ENCODE results near the gene PRR7.

PRR7 gene

GRCh38 chr5:177469750-177470525, 23.3 kb downstream of the PRR7 start:
- no peak for DNase-seq (ENCODE audit: low read depth)
- Histone ChIP-seq H3K4me1 (ENCODE audit: control insufficient read depth, insufficient read depth, low read length) (peaks cover 44% of the 10 kb centered on the region), H3K4me3 (ENCODE audit: low read length) (no peak overlapping the region), H3K27me3 (replicated peaks; ENCODE audit: control insufficient read depth, insufficient read depth, low read length) (no peaks in the 10 kb centered on the region), H3K9me3 (ENCODE audit: control insufficient read depth, low read length) (no peaks in the 10 kb centered on the region), H3K36me3 (ENCODE audit: control insufficient read depth, insufficient read depth, low read length, severe bottlenecking) (peaks cover 29% of the 10 kb centered on the region), H3K9ac (ENCODE audit: low read length) (peak overlapping the region; percentile 57)

- H3K9me3 ChIP-seq (ENCODE audit: control insufficient read depth, low read length): no peaks in the 10 kb centered on the region
- H3K4me1 ChIP-seq (ENCODE audit: control insufficient read depth, insufficient read depth, low read length): peaks cover 44% of the 10 kb centered on the region
- H3K9ac ChIP-seq (ENCODE audit: low read length): peak overlapping the region; percentile 87
- peaks cover 19% of the 10 kb centered on the region for H3K36me3 ChIP-seq (ENCODE audit: control insufficient read depth, insufficient read depth, low read length, severe bottlenecking)
- H3K4me3 ChIP-seq (ENCODE audit: low read length): peak overlapping the region; percentile 82
- peak; percentile 31 for DNase-seq (ENCODE audit: low read depth)
- no peaks in the 10 kb centered on the region for H3K27me3 ChIP-seq (replicated peaks; ENCODE audit: control insufficient read depth, insufficient read depth, low read length)
Observed at GRCh38 chr5:177470759-177471536, 24.3 kb downstream of the PRR7 start.

GRCh38 chr5:177471610-177472356, 25.2 kb downstream of the PRR7 start:
- H3K9ac ChIP-seq (ENCODE audit: low read length): peak overlapping the region; percentile 87
- H3K36me3 ChIP-seq (ENCODE audit: control insufficient read depth, insufficient read depth, low read length, severe bottlenecking): peaks cover 11% of the 10 kb centered on the region
- H3K27me3 ChIP-seq (replicated peaks; ENCODE audit: control insufficient read depth, insufficient read depth, low read length): no peaks in the 10 kb centered on the region

GRCh38 chr5:177472460-177473442, 26.1 kb downstream of the PRR7 start:
- peaks cover under 1% of the 10 kb centered on the region for H3K36me3 ChIP-seq (ENCODE audit: control insufficient read depth, insufficient read depth, low read length, severe bottlenecking)
- DNase-seq (ENCODE audit: low read depth): peak; percentile 66
- peak overlapping the region; percentile 87 for H3K9ac ChIP-seq (ENCODE audit: low read length)
- H3K4me1 ChIP-seq (ENCODE audit: control insufficient read depth, insufficient read depth, low read length): peaks cover 53% of the 10 kb centered on the region
- peak overlapping the region; percentile 82 for H3K4me3 ChIP-seq (ENCODE audit: low read length)
- H3K27me3 ChIP-seq (replicated peaks; ENCODE audit: control insufficient read depth, insufficient read depth, low read length): no peaks in the 10 kb centered on the region
- H3K9me3 ChIP-seq (ENCODE audit: control insufficient read depth, low read length): no peaks in the 10 kb centered on the region

More at GRCh38 chr5:177471610-177472356, 25.2 kb downstream of the PRR7 start:
- H3K9me3 ChIP-seq (ENCODE audit: control insufficient read depth, low read length): no peaks in the 10 kb centered on the region
- DNase-seq (ENCODE audit: low read depth): peak; percentile 45
- peak overlapping the region; percentile 82 for H3K4me3 ChIP-seq (ENCODE audit: low read length)
- peaks cover 48% of the 10 kb centered on the region for H3K4me1 ChIP-seq (ENCODE audit: control insufficient read depth, insufficient read depth, low read length)

DNA sequence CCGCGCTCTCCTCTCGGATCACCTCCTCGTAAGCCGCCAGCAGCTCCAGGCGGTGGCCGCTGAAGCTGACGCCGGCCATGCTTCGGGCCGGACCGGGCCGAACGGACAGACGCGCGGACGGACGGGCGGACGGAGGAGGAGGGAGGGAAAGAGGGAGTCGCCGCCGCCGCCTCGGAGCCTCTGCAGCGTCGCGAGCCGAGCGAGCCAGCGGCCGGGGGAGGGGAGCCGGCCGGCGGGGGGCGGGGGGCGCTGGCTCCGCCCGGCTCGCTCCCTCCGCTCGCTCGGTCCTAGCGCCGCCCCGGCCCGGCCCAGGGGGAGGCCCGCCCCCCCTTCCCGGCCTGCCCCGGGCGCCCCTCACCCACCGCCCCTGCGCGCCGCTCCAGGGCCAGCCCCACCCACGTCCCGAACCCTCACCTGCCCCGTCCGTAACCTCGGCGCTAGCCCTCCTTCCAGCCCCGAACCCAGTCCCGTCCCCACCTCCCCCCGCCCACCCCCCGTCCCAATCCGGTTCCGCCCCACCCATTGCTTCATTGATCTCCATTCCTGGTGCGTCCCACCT, 26.9 kb downstream of the PRR7 start, which contains the start of gene DBN1:
Gene DBN1, minus strand, starts transcription at position 192 of the 559 bp plus-strand sequence. Its CDS starts 113 bp downstream, at position 79.
- peak; percentile 87 for DNase-seq (ENCODE audit: low read depth)
- H3K27me3 ChIP-seq (replicated peaks; ENCODE audit: control insufficient read depth, insufficient read depth, low read length): no peaks in the 10 kb centered on the region
- peaks cover 55% of the 10 kb centered on the region for H3K4me1 ChIP-seq (ENCODE audit: control insufficient read depth, insufficient read depth, low read length)
- H3K36me3 ChIP-seq (ENCODE audit: control insufficient read depth, insufficient read depth, low read length, severe bottlenecking): no peaks in the 10 kb centered on the region
- H3K9me3 ChIP-seq (ENCODE audit: control insufficient read depth, low read length): no peaks in the 10 kb centered on the region
- peak within 1 kb of the TSS; percentile 87 for H3K9ac ChIP-seq (ENCODE audit: low read length)
- peak within 1 kb of the TSS; percentile 82 for H3K4me3 ChIP-seq (ENCODE audit: low read length)

- Histone ChIP-seq H3K4me1 (ENCODE audit: control insufficient read depth, insufficient read depth, low read length) (peaks cover 57% of the 10 kb centered on the region), H3K27me3 (replicated peaks; ENCODE audit: control insufficient read depth, insufficient read depth, low read length) (no peaks in the 10 kb centered on the region), H3K9me3 (ENCODE audit: control insufficient read depth, low read length) (no peaks in the 10 kb centered on the region), H3K9ac (ENCODE audit: low read length) (peak overlapping the region; percentile 46), H3K36me3 (ENCODE audit: control insufficient read depth, insufficient read depth, low read length, severe bottlenecking) (no peaks in the 10 kb centered on the region), H3K4me3 (ENCODE audit: low read length) (no peak overlapping the region)
- DNase-seq (ENCODE audit: low read depth): no peak
Observed at GRCh38 chr5:177474002-177474476, 27.4 kb downstream of the PRR7 start.

DNA sequence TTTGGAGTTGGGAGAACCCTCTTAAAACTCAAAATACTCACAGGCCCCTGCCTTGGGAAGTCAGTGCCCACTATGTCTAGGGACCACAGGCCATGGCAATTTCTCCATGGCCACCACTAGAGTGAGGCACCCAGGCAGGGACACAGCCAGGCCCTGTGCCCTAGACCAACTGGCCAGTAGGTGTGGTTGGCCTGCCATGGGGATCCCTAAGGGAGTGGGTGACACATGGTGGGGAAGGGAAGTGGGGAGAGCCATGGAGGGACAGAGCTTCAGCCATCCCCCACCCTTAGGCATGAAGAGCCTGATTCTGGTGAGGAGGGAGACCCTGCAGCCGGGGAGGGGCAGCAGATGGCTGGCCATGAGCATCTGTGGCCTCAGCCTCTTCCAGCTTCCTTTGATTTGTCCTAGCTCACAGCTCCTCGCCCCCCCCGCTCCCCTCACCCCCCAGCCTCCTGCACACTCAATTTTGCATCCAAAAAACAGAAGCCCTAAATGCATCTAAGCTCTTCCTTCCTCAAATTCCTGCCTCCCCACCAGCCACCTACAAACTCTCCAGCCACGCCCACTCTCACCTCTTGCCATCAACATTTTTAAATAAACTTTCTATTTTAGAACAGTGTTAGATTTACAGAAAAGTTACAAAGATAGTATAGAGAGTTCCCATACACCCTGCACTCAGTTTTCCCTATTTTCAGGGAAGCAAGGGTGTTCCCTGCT, 28.4 kb downstream of the PRR7 start:
- Histone ChIP-seq H3K9me3 (ENCODE audit: control insufficient read depth, low read length) (no peaks in the 10 kb centered on the region), H3K4me3 (ENCODE audit: low read length) (no peak overlapping the region), H3K9ac (ENCODE audit: low read length) (no peak overlapping the region), H3K27me3 (replicated peaks; ENCODE audit: control insufficient read depth, insufficient read depth, low read length) (no peaks in the 10 kb centered on the region), H3K4me1 (ENCODE audit: control insufficient read depth, insufficient read depth, low read length) (peaks cover 57% of the 10 kb centered on the region), H3K36me3 (ENCODE audit: control insufficient read depth, insufficient read depth, low read length, severe bottlenecking) (no peaks in the 10 kb centered on the region)
- peak; percentile 21 for DNase-seq (ENCODE audit: low read depth)

DNA sequence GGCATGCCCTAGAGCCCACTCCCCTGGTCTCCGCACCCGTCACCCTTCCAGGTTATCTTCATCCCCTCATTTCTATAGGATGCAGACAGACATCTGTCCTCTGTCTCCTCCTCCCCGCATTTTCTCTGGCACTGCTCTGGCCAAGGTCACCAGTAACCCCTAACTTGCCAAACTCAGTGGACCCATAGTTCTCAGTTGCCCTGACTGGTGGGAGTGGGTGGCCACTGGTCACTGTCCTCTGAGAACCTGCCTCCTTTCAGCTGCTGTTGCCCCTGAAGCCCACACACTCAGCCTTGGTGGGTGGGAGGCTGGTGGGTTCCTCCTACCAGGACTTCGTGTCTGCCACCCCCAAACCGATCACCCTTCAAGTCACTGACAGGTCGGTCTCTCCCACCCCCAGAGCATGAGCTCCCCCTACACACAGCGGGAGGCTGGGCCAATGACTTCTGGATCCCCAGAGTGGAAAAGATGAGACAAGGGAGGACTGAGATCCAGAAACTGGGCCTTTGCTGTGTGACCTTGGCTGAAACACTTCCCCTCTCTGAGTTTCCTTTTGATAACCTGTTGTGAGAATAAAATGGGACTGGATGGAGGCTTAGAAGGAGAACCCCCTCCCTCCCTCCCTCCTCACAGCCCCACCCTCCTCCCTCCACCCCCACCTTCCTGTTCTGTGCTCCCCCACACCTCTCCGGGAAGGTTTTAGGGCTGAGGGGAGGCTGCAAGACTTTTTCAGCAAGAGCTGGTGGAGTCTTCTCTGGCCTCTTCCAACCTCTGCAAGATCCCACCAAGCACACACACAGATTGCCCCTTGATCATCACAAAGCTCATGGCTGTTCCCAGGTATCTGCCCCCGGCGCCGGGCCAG, 29.2 kb downstream of the PRR7 start:
- H3K9me3 ChIP-seq (ENCODE audit: control insufficient read depth, low read length): no peaks in the 10 kb centered on the region
- H3K4me1 ChIP-seq (ENCODE audit: control insufficient read depth, insufficient read depth, low read length): peaks cover 53% of the 10 kb centered on the region
- no peaks in the 10 kb centered on the region for H3K27me3 ChIP-seq (replicated peaks; ENCODE audit: control insufficient read depth, insufficient read depth, low read length)
- H3K9ac ChIP-seq (ENCODE audit: low read length): no peak overlapping the region
- H3K4me3 ChIP-seq (ENCODE audit: low read length): no peak overlapping the region
- DNase-seq (ENCODE audit: low read depth): no peak
- H3K36me3 ChIP-seq (ENCODE audit: control insufficient read depth, insufficient read depth, low read length, severe bottlenecking): no peaks in the 10 kb centered on the region

Data from adipocyte (in vitro differentiated cells).